ENCODE results near the gene MCUR1. TPM values are rescaled to one million over a fixed set of nuclear protein-coding genes. Genes with fewer than 3 reads are reported as not detected.

Gene MCUR1
- total RNA-seq (2013; cell fraction: nucleolus; rRNA removed): 8.3 and 8.8 TPM in 2 replicates
- total RNA-seq (2014; rRNA removed) (16.8 and 18.1 TPM in 2 replicates), total RNA-seq (2014; rRNA removed; fragmentation: Illumina TruSeq; extraction: Trizol) (24.2 and 26.7 TPM in 2 replicates), total RNA-seq (2021) (31.7 and 34.9 TPM in 2 replicates), polyA plus RNA-seq (2011; rRNA removed) (12.0 and 20.5 TPM in 2 replicates), polyA plus RNA-seq (2014; fragmentation: Illumina TruSeq; extraction: Trizol) (19.7 and 22.2 TPM in 2 replicates), polyA plus RNA-seq (2014; fragmentation: Nextera tagmentation; extraction: Ambion mirVana) (1 to 10 TPM; 4.4 to 9.4 TPM), polyA plus RNA-seq (2014; rRNA removed) (14.4 and 17.2 TPM in 2 replicates), polyA plus RNA-seq (2016; fragmentation: Nextera tagmentation; extraction: Ambion mirVana) (10 to 100 TPM; 36.1 to 43.9 TPM), polyA minus RNA-seq (2011; rRNA and poly(A)+ RNA removed) (6.0 and 7.6 TPM in 2 replicates), Bru-seq, nascent RNA (percentile 72 among the genes with signal in this experiment), BruChase-seq, experiment 1, labeled RNA remaining after a 6-hour chase (percentile 74 among the genes with signal in this experiment), BruChase-seq, experiment 2, labeled RNA remaining after a 2-hour chase (percentile 73 among the genes with signal in this experiment)
- polyA plus RNA-seq (2011; ENCODE audit: low read depth): 4.1 TPM
- 6.6 and 7.1 TPM in 2 replicates for polyA plus RNA-seq (2011; cell fraction: cytosol; rRNA removed)
- polyA plus RNA-seq (2011; cell fraction: nucleus; rRNA removed): 2.9 and 4.6 TPM in 2 replicates
- polyA plus RNA-seq (2012): 8.2 and 11.2 TPM in 2 replicates
- 3.1 and 3.6 TPM in 2 replicates for polyA minus RNA-seq (2011; cell fraction: cytosol; rRNA and poly(A)+ RNA removed)
- 2.7 and 6.8 TPM in 2 replicates for polyA minus RNA-seq (2011; cell fraction: nucleus; rRNA and poly(A)+ RNA removed)
- long read RNA-seq, experiment 1, full-length matches to known transcripts: 27 of 33 reads
- long read RNA-seq, experiment 1, partial matches to known transcripts: 0 of 33 reads
- long read RNA-seq, experiment 1, other reads (novel, unspliced or antisense): 6 of 33 reads
- long read RNA-seq, experiment 2, full-length matches to known transcripts: 4 of 16 reads
- long read RNA-seq, experiment 2, partial matches to known transcripts: 1 of 16 reads
- long read RNA-seq, experiment 2, other reads (novel, unspliced or antisense): 11 of 16 reads

- SMC1A ChIA-PET (ENCODE audit: uncharacterized antibody, unreplicated experiment): interaction anchor here (1.0 to 2.3 kb wide), 6 partner anchors 13 to 314 kb away, joined by 3 to 8 read pairs (median 4); partner anchors contain the start of gene NOL7
- ATAC-seq (peak; percentile 89), FAIRE-seq (peak; percentile 49), DNase-seq (ENCODE audit: low read depth, low spot score) (peak; percentile 80)
- RAD21 ChIA-PET (ENCODE audit: unreplicated experiment): interaction anchor here (0.6 to 2.4 kb wide), 7 partner anchors 19 to 824 kb away, joined by 3 to 8 read pairs (median 3); no protein-coding TSS in a partner anchor
- H3K9ac ChIP-seq (ENCODE audit: control insufficient read depth, insufficient read depth, low read length): peak within 1 kb of the TSS; percentile 95
- in situ Hi-C loops (cut with MboI): no loop called here
- no TSS peak for BruUV-seq (replicated peaks)
- H3K36me3 ChIP-seq (ENCODE audit: control insufficient read depth in 2 of 2, insufficient read depth in 2 of 2, low read length in 1 of 2): no peaks in the 10 kb centered on the region
- peak within 1 kb of the TSS; percentile 85 for H3K4me2 ChIP-seq (ENCODE audit: control insufficient read depth, insufficient read depth)
- H3K27ac ChIP-seq (ENCODE audit: control insufficient read depth, insufficient read depth): peak within 1 kb of the TSS; percentile 95
- no peaks in the 10 kb centered on the region for H4K20me1 ChIP-seq (ENCODE audit: control insufficient read depth, insufficient read depth)
- H3K4me1 ChIP-seq (ENCODE audit: control insufficient read depth, insufficient read depth, low read length): peaks cover 6% of the 10 kb centered on the region
- H3K9me3 ChIP-seq (replicated peaks; ENCODE audit: control insufficient read depth, insufficient read depth, low read length): no peaks in the 10 kb centered on the region; the same call in 2 of the 3 replicates
- H3K79me2 ChIP-seq (ENCODE audit: control insufficient read depth, insufficient read depth, low read length): peaks cover 36% of the 10 kb centered on the region
- WGBS (ENCODE audit: insufficient coverage, insufficient replicate concordance, low lambda C conversion rate, missing lambda C conversion rate): 2% methylated on average over 37 of the region's 81 CpGs
- peak within 1 kb of the TSS; percentile 74 for H3K4me3 ChIP-seq
- CTCF ChIA-PET: interaction anchor here (0.6 to 5.0 kb wide), 6 partner anchors 19 to 315 kb away, joined by 3 to 39 read pairs (median 4); no protein-coding TSS in a partner anchor
- peak within 1 kb of the TSS; percentile 85 for H2AFZ ChIP-seq (ENCODE audit: control insufficient read depth, low read depth, low read length)
- intact Hi-C loops (cut with micrococcal nuclease; ENCODE audit: unreplicated experiment): loop anchor here (1.0 kb wide), 1 partner anchor 102 kb away; no protein-coding TSS in a partner anchor
- POLR2A ChIA-PET: interaction anchor here (0.5 to 1.2 kb wide), 3 partner anchors 18 to 105 kb away, joined by 3 to 4 read pairs (median 3); no protein-coding TSS in a partner anchor
- no peaks in the 10 kb centered on the region for H3K27me3 ChIP-seq (replicated peaks in 1 of 2; ENCODE audit: control insufficient read depth in 2 of 2, insufficient read depth in 2 of 2, low read length in 1 of 2)
- TF ChIP-seq FOXK2 (IDR thresholded peaks at IDR 0.05) (no peak), STAT1 (conservative IDR thresholded peaks at IDR 0.05) (0 out of 2 replicates have a peak, but pooled peaks have one; percentile 45), RAD51 (IDR thresholded peaks at IDR 0.05) (peak; percentile 15; the same call in 1 of the 2 replicates), GATAD2B (conservative IDR thresholded peaks at IDR 0.05; ENCODE audit: low read depth) (peak; percentile 98), CREB1 (IDR thresholded peaks at IDR 0.05; ENCODE audit: low read depth) (peak; percentile 33; the same call in 1 of the 2 replicates), ZNF217 (IDR thresholded peaks at IDR 0.05) (peak; percentile 41; the same call in 1 of the 2 replicates), SKIL (IDR thresholded peaks at IDR 0.05; ENCODE audit: low read depth, poor library complexity, severe bottlenecking) (peak; percentile 46), BMI1 (IDR thresholded peaks at IDR 0.05; ENCODE audit: borderline replicate concordance) (no peak), ZSCAN29 (IDR thresholded peaks at IDR 0.05) (peak; percentile 62; the same call in 1 of the 2 replicates), MEF2B (IDR thresholded peaks at IDR 0.05; ENCODE audit: partially characterized antibody, poor library complexity, severe bottlenecking) (no peak), BCLAF1 (IDR thresholded peaks at IDR 0.05) (0 out of 2 replicates have a peak, but pooled peaks have one; percentile 7), TCF12 (IDR thresholded peaks at IDR 0.05; ENCODE audit: low read depth, low read length) (peak; percentile 23; the same call in 1 of the 2 replicates), TARDBP (IDR thresholded peaks at IDR 0.05; ENCODE audit: borderline replicate concordance) (no peak)
Observed at GRCh38 chr6:13814176-13814937, at the start of gene MCUR1. TSS of gene MCUR1 (minus strand) at chr6:13814557. CDS start at chr6:13814429, 128 bp downstream.

Data from GM12878 (cell line).